ENCODE results near the gene SHROOM3. TPM values are rescaled to one million over a fixed set of nuclear protein-coding genes. Genes with fewer than 3 reads are reported as not detected.

Gene SHROOM3
- polyA plus RNA-seq, 2 of the 4 experiments (the other 2 are of a cell fraction) = 2.8 to 5.1 TPM

- POLR2A ChIA-PET = no interaction called here
- no peak for DNase-seq (ENCODE audit: low read depth in 1 of 2, low spot score in 1 of 2)
- CTCF ChIA-PET = interaction anchor here (0.7 to 7.9 kb wide), 4 partner anchors 12 to 320 kb away, joined by 3 to 76 read pairs (median 3); no protein-coding TSS in a partner anchor
- no peak overlapping the region for H3K27ac ChIP-seq
- H3K4me3 ChIP-seq = no peak overlapping the region
- FAIRE-seq = no peak
- H3K4me2 ChIP-seq = no peak overlapping the region
- no peak for ATAC-seq
- no peaks in the 10 kb centered on the region for H3K4me1 ChIP-seq
- TF ChIP-seq, protein P1, sequence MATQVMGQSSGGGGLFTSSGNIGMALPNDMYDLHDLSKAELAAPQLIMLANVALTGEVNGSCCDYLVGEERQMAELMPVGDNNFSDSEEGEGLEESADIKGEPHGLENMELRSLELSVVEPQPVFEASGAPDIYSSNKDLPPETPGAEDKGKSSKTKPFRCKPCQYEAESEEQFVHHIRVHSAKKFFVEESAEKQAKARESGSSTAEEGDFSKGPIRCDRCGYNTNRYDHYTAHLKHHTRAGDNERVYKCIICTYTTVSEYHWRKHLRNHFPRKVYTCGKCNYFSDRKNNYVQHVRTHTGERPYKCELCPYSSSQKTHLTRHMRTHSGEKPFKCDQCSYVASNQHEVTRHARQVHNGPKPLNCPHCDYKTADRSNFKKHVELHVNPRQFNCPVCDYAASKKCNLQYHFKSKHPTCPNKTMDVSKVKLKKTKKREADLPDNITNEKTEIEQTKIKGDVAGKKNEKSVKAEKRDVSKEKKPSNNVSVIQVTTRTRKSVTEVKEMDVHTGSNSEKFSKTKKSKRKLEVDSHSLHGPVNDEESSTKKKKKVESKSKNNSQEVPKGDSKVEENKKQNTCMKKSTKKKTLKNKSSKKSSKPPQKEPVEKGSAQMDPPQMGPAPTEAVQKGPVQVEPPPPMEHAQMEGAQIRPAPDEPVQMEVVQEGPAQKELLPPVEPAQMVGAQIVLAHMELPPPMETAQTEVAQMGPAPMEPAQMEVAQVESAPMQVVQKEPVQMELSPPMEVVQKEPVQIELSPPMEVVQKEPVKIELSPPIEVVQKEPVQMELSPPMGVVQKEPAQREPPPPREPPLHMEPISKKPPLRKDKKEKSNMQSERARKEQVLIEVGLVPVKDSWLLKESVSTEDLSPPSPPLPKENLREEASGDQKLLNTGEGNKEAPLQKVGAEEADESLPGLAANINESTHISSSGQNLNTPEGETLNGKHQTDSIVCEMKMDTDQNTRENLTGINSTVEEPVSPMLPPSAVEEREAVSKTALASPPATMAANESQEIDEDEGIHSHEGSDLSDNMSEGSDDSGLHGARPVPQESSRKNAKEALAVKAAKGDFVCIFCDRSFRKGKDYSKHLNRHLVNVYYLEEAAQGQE (IDR thresholded peaks at IDR 0.05) = no peak
- no peak for TF ChIP-seq POLR2A (IDR thresholded peaks at IDR 0.05; ENCODE audit: low read length)
- TF ChIP-seq BCL3 (IDR thresholded peaks at IDR 0.05) = no peak
- no peak for TF ChIP-seq FOXS1 (CRISPR knock-in tag; IDR thresholded peaks at IDR 0.05)
- no peak for TF ChIP-seq MYC (IDR thresholded peaks at IDR 0.05; ENCODE audit: borderline replicate concordance, low read length)
- TF ChIP-seq MAFK (IDR thresholded peaks at IDR 0.05; ENCODE audit: partially characterized antibody) = no peak
- no peak for TF ChIP-seq RAD21 (conservative IDR thresholded peaks at IDR 0.05 in 1 of 2, IDR thresholded peaks at IDR 0.05 in 1 of 2)
- TF ChIP-seq RNF2 (IDR thresholded peaks at IDR 0.05; ENCODE audit: borderline replicate concordance, low read depth) = no peak
- TF ChIP-seq SREBF2 (IDR thresholded peaks at IDR 0.05) = no peak
- TF ChIP-seq ZNF302 (CRISPR knock-in tag; IDR thresholded peaks at IDR 0.05) = no peak
- no peak for TF ChIP-seq TFCP2L1 (CRISPR knock-in tag; IDR thresholded peaks at IDR 0.05)
- no peak for TF ChIP-seq ZFP36 (IDR thresholded peaks at IDR 0.05; ENCODE audit: borderline replicate concordance, partially characterized antibody)
- TF ChIP-seq RFX5 (IDR thresholded peaks at IDR 0.05) = no peak
- TF ChIP-seq CTCF (IDR thresholded peaks at IDR 0.05) = no peak
- no peak for TF ChIP-seq SMC3 (IDR thresholded peaks at IDR 0.05)
- no peak for TF ChIP-seq HOXB13 (CRISPR knock-in tag; IDR thresholded peaks at IDR 0.05; ENCODE audit: low read depth)
- TF ChIP-seq CHD4 (IDR thresholded peaks at IDR 0.05; ENCODE audit: borderline replicate concordance) = no peak
- no peak for TF ChIP-seq NFE2L2 (conservative IDR thresholded peaks at IDR 0.05; ENCODE audit: low read length)
- TF ChIP-seq RARB (CRISPR knock-in tag; IDR thresholded peaks at IDR 0.05) = no peak
- TF ChIP-seq PBX3 (IDR thresholded peaks at IDR 0.05) = no peak
- no peaks in the 10 kb centered on the region for H3K9me3 ChIP-seq
- WGBS (ENCODE audit: missing lambda C conversion rate) = 63% methylated on average over 4 of the region's 4 CpGs
Measured at GRCh38 chr4:76499461-76499860, 64.4 kb downstream of the SHROOM3 start.

DNA sequence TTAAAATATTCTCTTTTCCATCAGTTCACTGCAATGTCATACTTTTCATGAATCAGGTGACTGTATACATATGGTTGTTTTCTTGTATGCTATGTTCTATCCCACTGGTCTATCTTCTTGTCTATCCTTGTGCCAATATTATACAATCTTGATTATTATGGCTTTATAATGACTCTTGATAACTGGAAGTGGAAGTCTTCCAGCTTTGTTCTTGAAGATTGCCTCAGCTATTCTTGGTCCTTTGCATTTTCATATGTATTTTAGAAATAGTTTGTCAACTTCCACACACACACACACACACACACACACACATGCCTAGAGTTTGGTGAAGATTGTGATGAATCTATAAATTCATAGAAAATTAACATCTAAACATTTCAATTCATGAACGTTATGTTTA, 67.9 kb downstream of the SHROOM3 start:
- H3K4me2 ChIP-seq = no peak overlapping the region
- H3K4me1 ChIP-seq = no peaks in the 10 kb centered on the region
- ATAC-seq (no peak), FAIRE-seq (no peak), DNase-seq (ENCODE audit: low read depth in 1 of 2, low spot score in 1 of 2) (no peak)
- 6% methylated on average over 1 of the region's 1 CpG for WGBS (ENCODE audit: missing lambda C conversion rate)
- POLR2A ChIA-PET = no interaction called here
- H3K4me3 ChIP-seq = no peak overlapping the region
- H3K27ac ChIP-seq = no peak overlapping the region
- CTCF ChIA-PET = interaction anchor here (0.8 to 7.9 kb wide), 3 partner anchors 14 to 323 kb away, joined by 3 to 76 read pairs (median 3); no protein-coding TSS in a partner anchor
- H3K9me3 ChIP-seq = no peaks in the 10 kb centered on the region
- TF ChIP-seq EHF (CRISPR knock-in tag; IDR thresholded peaks at IDR 0.05) (no peak), POLR2AphosphoS2 (conservative IDR thresholded peaks at IDR 0.05; ENCODE audit: low read length) (no peak), CBX8 (IDR thresholded peaks at IDR 0.05) (no peak), TFCP2L1 (CRISPR knock-in tag; IDR thresholded peaks at IDR 0.05) (no peak), POLR2A (IDR thresholded peaks at IDR 0.05; ENCODE audit: low read length) (no peak), EP300 (IDR thresholded peaks at IDR 0.05) (no peak), CBX2 (IDR thresholded peaks at IDR 0.05; ENCODE audit: borderline replicate concordance, low read depth) (no peak), RCOR1 (IDR thresholded peaks at IDR 0.05; ENCODE audit: low read depth, low read length) (no peak), HEYL (CRISPR knock-in tag; IDR thresholded peaks at IDR 0.05) (no peak), FOSB (CRISPR knock-in tag; IDR thresholded peaks at IDR 0.05) (no peak)
- TF ChIP-seq, protein P2, sequence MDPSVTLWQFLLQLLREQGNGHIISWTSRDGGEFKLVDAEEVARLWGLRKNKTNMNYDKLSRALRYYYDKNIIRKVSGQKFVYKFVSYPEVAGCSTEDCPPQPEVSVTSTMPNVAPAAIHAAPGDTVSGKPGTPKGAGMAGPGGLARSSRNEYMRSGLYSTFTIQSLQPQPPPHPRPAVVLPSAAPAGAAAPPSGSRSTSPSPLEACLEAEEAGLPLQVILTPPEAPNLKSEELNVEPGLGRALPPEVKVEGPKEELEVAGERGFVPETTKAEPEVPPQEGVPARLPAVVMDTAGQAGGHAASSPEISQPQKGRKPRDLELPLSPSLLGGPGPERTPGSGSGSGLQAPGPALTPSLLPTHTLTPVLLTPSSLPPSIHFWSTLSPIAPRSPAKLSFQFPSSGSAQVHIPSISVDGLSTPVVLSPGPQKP (IDR thresholded peaks at IDR 0.05; ENCODE audit: low read depth, low read length) = no peak
- TF ChIP-seq, protein P3, sequence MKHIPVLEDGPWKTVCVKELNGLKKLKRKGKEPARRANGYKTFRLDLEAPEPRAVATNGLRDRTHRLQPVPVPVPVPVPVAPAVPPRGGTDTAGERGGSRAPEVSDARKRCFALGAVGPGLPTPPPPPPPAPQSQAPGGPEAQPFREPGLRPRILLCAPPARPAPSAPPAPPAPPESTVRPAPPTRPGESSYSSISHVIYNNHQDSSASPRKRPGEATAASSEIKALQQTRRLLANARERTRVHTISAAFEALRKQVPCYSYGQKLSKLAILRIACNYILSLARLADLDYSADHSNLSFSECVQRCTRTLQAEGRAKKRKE (CRISPR knock-in tag; IDR thresholded peaks at IDR 0.05; ENCODE audit: low read depth) = no peak
